ENCODE measurements around the gene KRT31.

- TF ChIP-seq CTCF (IDR thresholded peaks at IDR 0.05; ENCODE audit: poor library complexity, severe bottlenecking) (no peak), POLR2AphosphoS5 (IDR thresholded peaks at IDR 0.05) (no peak), MXI1 (conservative IDR thresholded peaks at IDR 0.05; ENCODE audit: poor library complexity, severe bottlenecking) (no peak), EZH2 (IDR thresholded peaks at IDR 0.05; ENCODE audit: borderline replicate concordance, insufficient read depth, low read length, poor library complexity, severe bottlenecking) (no peak), TAF1 (IDR thresholded peaks at IDR 0.05; ENCODE audit: low read depth) (no peak), EP300 (conservative IDR thresholded peaks at IDR 0.05; ENCODE audit: poor library complexity, severe bottlenecking) (no peak)
- TF ChIP-seq, protein P1, sequence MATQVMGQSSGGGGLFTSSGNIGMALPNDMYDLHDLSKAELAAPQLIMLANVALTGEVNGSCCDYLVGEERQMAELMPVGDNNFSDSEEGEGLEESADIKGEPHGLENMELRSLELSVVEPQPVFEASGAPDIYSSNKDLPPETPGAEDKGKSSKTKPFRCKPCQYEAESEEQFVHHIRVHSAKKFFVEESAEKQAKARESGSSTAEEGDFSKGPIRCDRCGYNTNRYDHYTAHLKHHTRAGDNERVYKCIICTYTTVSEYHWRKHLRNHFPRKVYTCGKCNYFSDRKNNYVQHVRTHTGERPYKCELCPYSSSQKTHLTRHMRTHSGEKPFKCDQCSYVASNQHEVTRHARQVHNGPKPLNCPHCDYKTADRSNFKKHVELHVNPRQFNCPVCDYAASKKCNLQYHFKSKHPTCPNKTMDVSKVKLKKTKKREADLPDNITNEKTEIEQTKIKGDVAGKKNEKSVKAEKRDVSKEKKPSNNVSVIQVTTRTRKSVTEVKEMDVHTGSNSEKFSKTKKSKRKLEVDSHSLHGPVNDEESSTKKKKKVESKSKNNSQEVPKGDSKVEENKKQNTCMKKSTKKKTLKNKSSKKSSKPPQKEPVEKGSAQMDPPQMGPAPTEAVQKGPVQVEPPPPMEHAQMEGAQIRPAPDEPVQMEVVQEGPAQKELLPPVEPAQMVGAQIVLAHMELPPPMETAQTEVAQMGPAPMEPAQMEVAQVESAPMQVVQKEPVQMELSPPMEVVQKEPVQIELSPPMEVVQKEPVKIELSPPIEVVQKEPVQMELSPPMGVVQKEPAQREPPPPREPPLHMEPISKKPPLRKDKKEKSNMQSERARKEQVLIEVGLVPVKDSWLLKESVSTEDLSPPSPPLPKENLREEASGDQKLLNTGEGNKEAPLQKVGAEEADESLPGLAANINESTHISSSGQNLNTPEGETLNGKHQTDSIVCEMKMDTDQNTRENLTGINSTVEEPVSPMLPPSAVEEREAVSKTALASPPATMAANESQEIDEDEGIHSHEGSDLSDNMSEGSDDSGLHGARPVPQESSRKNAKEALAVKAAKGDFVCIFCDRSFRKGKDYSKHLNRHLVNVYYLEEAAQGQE (IDR thresholded peaks at IDR 0.05; ENCODE audit: borderline replicate concordance) = no peak
Measured at GRCh38 chr17:41387670-41388069, 9.7 kb downstream of the KRT31 start.

All from neural cell (in vitro differentiated cells).